Ishikawa (cell line): Measurements from ENCODE around the gene GAPVD1.

Experiments used
- CEBPB ChIP-seq: IDR thresholded peaks from 2 replicates; pipeline ENCODE4 v1.6.1; 2012
- CREB1 ChIP-seq: IDR thresholded peaks from 2 replicates; pipeline ENCODE4 v1.6.1; 2012; ENCODE audit warnings: low read depth
- EGR1 ChIP-seq: IDR thresholded peaks from 2 replicates; pipeline ENCODE4 v1.6.1; 2012
- EP300 ChIP-seq: IDR thresholded peaks from 2 replicates; pipeline ENCODE4 v1.6.1; 2012; ENCODE audit warnings: borderline replicate concordance
- FOXM1 ChIP-seq: IDR thresholded peaks from 2 replicates; pipeline ENCODE4 v1.6.1; 2012; ENCODE audit warnings: low read depth, borderline replicate concordance
- MAX ChIP-seq: IDR thresholded peaks from 2 replicates; pipeline ENCODE4 v1.6.1; 2012
- NFIC ChIP-seq: IDR thresholded peaks from 2 replicates; pipeline ENCODE4 v1.6.1; 2012
- RAD21 ChIP-seq: IDR thresholded peaks from 2 replicates; pipeline ENCODE4 v1.6.1; 2012; ENCODE audit warnings: low read depth
- TAF1 ChIP-seq: IDR thresholded peaks from 2 replicates; pipeline ENCODE4 v1.6.1; 2012; ENCODE audit warnings: low read depth, mild to moderate bottlenecking
- TCF12 ChIP-seq: IDR thresholded peaks from 2 replicates; pipeline ENCODE4 v1.6.1; 2012; ENCODE audit warnings: low read depth
- TEAD4 ChIP-seq: IDR thresholded peaks from 2 replicates; pipeline ENCODE4 v1.6.1; 2012
- USF1 ChIP-seq: IDR thresholded peaks from 2 replicates; pipeline ENCODE4 v1.6.1; 2012
- YY1 ChIP-seq: IDR thresholded peaks from 2 replicates; pipeline ENCODE4 v1.6.1; 2012; ENCODE audit warnings: low read depth
- ZBTB7A ChIP-seq: IDR thresholded peaks from 2 replicates; pipeline ENCODE4 v1.6.1; 2012; ENCODE audit warnings: low read depth
- TF ChIP-seq, protein P1 (sequence below): IDR thresholded peaks from 2 replicates; pipeline ENCODE4 v1.6.1; 2012; ENCODE audit warnings: low read depth, mild to moderate bottlenecking

The GAPVD1 gene

DNA sequence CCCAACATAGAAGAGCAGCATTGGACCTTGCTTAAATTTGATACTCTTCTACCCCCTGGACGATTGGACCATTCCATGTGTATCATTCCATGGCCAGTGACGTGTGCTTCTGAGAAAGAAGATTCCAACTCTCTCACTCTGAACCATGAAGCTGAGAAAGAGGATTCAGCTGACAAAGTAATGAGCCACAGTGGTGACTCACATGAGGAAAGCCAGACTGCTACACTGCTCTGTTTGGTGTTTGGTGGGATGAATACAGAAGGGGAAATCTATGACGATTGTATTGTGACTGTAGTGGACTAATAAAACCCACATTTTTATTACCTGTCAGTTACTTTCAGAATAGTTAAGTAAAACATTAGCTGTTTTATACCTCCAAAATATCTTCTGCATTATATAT lies 27.9 kb upstream of the GAPVD1 start:
- TF ChIP-seq ZBTB7A, result no peak
- TF ChIP-seq TEAD4, result no peak
- no peak for TF ChIP-seq CEBPB
- no peak for TF ChIP-seq CREB1
- TF ChIP-seq RAD21, result no peak
- TF ChIP-seq TCF12, result no peak
- TF ChIP-seq TAF1, result no peak
- TF ChIP-seq EP300, result no peak
- no peak for TF ChIP-seq USF1
- no peak for TF ChIP-seq EGR1
- no peak for TF ChIP-seq YY1
- TF ChIP-seq NFIC, result no peak
- TF ChIP-seq, protein P1, sequence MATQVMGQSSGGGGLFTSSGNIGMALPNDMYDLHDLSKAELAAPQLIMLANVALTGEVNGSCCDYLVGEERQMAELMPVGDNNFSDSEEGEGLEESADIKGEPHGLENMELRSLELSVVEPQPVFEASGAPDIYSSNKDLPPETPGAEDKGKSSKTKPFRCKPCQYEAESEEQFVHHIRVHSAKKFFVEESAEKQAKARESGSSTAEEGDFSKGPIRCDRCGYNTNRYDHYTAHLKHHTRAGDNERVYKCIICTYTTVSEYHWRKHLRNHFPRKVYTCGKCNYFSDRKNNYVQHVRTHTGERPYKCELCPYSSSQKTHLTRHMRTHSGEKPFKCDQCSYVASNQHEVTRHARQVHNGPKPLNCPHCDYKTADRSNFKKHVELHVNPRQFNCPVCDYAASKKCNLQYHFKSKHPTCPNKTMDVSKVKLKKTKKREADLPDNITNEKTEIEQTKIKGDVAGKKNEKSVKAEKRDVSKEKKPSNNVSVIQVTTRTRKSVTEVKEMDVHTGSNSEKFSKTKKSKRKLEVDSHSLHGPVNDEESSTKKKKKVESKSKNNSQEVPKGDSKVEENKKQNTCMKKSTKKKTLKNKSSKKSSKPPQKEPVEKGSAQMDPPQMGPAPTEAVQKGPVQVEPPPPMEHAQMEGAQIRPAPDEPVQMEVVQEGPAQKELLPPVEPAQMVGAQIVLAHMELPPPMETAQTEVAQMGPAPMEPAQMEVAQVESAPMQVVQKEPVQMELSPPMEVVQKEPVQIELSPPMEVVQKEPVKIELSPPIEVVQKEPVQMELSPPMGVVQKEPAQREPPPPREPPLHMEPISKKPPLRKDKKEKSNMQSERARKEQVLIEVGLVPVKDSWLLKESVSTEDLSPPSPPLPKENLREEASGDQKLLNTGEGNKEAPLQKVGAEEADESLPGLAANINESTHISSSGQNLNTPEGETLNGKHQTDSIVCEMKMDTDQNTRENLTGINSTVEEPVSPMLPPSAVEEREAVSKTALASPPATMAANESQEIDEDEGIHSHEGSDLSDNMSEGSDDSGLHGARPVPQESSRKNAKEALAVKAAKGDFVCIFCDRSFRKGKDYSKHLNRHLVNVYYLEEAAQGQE, result no peak
- no peak for TF ChIP-seq FOXM1
- TF ChIP-seq MAX, result no peak

DNA sequence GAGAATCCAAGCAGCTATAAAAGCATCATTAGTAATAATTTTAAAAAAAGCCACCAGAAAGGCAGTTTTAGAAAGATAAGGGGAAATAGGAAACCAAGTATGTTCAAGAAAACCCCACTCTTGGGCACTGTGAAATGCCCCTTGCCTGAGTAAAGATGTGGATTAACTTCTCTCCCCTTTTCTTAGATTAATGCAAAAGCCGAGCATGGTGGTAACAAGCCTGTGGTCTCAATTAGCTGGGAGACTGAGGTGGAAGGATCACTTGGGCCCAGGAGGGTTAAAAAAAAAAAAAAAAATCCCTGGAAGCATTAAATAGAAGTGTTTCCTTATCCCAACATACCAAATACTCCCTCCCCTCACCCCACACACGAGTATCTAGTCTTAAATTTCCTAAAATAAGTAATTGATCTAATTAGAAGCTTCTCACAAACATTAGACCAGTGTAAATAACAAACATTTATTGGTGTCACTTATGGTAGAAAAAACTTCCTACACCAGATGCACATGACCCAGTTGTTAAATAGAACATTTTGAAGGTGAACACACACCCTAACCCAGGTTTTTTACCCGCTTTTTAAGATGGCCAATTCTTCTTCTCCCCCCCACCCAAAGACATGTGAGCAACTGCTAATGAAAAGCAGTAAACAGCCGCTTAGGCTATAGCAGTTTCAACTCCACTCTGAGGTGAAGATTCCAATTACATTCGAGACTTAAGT lies 25.7 kb upstream of the GAPVD1 start:
- TF ChIP-seq RAD21 (no peak), EP300 (no peak)

DNA sequence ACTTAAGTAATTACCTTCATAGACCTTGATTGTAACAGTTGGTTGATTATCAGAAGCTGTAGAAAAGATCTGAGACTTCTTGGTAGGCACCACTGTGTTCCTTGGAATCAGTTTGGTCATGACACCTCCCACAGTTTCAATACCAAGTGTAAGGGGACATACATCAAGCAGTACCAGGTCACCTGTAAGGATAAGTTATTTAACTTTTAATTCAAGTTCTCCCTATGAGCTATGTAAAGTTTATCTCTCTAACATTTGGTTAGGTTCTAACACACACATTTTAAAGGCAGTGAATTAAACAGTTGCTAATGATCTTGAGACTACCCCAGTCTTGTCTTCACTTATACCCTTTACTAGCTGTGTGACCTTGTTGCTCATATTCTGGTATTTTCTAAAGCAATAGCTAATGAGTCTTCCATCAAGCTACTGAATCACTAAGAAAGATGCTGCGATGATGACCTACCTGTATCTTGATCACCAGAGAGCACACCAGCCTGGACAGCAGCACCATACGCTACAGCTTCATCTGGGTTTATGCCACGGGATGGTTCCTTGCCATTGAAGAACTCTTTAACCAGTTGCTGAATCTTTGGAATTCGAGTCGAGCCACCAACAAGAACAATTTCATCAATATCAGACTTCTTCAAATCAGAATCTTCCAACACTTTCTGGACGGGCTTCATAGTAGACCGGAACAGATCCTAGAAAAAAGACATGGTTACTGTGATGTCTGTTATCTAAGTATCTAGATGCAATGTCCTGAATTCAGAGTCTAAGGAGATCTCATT lies 23.3 kb upstream of the GAPVD1 start:
- TF ChIP-seq FOXM1 (no peak), CREB1 (no peak), ZBTB7A (no peak), EP300 (no peak), TAF1 (no peak), CEBPB (no peak), NFIC (no peak), TEAD4 (no peak), TCF12 (no peak), EGR1 (no peak), YY1 (no peak), RAD21 (no peak), USF1 (no peak)

DNA sequence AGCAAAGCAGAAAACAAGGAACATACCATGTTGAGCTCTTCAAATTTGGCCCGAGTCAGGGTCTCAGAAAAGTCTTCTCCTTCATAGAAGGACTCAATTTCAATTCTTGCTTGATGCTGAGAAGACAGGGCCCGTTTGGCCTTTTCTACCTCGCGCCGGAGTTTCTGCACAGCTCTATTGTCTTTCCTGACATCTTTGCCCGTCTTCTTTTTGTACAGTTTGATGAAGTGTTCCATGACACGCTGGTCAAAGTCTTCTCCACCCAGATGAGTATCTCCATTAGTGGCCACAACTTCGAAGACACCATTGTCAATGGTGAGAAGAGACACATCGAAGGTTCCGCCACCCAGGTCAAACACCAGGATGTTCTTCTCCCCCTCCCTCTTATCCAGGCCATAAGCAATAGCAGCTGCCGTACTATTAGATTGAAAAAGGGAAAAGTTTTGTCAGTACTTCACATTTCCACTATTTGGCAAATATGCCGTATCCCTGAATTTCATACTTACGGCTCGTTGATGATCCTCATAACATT lies 22.6 kb upstream of the GAPVD1 start:
- TF ChIP-seq NFIC, result no peak
- TF ChIP-seq TEAD4, result no peak
- no peak for TF ChIP-seq YY1
- no peak for TF ChIP-seq CEBPB
- no peak for TF ChIP-seq USF1
- no peak for TF ChIP-seq TCF12
- no peak for TF ChIP-seq MAX
- TF ChIP-seq, protein P1, result no peak
- TF ChIP-seq EP300, result no peak
- no peak for TF ChIP-seq FOXM1
- no peak for TF ChIP-seq RAD21
- TF ChIP-seq EGR1, result no peak
- TF ChIP-seq ZBTB7A, result no peak
- TF ChIP-seq TAF1, result no peak
- TF ChIP-seq CREB1, result no peak
